Measurements from ENCODE around the gene SIX3. TPM values are rescaled to one million over a fixed set of nuclear protein-coding genes. Genes with fewer than 3 reads are reported as not detected.

The SIX3 gene
- total RNA-seq, 2 experiments from 2014 or later, result not detected

DNA sequence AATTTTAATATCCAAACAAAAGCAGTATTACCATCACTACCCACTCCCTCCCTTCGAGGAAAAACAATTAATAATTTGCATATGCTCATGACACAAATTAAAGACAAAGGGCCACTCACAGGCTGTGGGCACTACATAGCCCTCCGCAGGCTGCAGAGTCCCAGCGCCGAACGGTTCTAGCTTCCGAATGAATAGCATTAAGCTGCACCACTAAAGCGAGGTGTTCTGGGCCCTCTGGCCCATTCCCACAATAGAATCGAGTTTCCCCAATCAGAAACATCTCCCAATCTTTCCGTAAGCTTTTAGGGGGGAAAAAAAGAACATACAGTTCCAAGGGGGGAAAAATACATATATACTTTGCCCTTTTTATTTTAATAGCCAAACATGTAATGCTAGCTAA lies 14.5 kb upstream of the SIX3 start:
- TF ChIP-seq, protein P1, sequence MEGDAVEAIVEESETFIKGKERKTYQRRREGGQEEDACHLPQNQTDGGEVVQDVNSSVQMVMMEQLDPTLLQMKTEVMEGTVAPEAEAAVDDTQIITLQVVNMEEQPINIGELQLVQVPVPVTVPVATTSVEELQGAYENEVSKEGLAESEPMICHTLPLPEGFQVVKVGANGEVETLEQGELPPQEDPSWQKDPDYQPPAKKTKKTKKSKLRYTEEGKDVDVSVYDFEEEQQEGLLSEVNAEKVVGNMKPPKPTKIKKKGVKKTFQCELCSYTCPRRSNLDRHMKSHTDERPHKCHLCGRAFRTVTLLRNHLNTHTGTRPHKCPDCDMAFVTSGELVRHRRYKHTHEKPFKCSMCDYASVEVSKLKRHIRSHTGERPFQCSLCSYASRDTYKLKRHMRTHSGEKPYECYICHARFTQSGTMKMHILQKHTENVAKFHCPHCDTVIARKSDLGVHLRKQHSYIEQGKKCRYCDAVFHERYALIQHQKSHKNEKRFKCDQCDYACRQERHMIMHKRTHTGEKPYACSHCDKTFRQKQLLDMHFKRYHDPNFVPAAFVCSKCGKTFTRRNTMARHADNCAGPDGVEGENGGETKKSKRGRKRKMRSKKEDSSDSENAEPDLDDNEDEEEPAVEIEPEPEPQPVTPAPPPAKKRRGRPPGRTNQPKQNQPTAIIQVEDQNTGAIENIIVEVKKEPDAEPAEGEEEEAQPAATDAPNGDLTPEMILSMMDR (IDR thresholded peaks at IDR 0.05), result no peak
- POLR2A ChIA-PET, result no interaction called here
- Mint-ChIP-seq H3K27me3 (peaks cover 69% of the 10 kb centered on the region), H3K4me3 (no peak overlapping the region), H3K36me3 (ENCODE audit: low read depth) (no peaks in the 10 kb centered on the region), H3K4me1 (ENCODE audit: low read depth) (peaks cover 14% of the 10 kb centered on the region), H3K9me3 (no peaks in the 10 kb centered on the region), H3K27ac (no peak overlapping the region)
- ATAC-seq, result no peak
- CTCF ChIA-PET, result interaction anchor here (3.0 to 4.8 kb wide), 2 partner anchors 29 to 447 kb away, joined by 17 to 26 read pairs; no protein-coding TSS in a partner anchor
- DNase-seq, result no peak
- intact Hi-C loops (cut with micrococcal nuclease), result no loop called here

DNA sequence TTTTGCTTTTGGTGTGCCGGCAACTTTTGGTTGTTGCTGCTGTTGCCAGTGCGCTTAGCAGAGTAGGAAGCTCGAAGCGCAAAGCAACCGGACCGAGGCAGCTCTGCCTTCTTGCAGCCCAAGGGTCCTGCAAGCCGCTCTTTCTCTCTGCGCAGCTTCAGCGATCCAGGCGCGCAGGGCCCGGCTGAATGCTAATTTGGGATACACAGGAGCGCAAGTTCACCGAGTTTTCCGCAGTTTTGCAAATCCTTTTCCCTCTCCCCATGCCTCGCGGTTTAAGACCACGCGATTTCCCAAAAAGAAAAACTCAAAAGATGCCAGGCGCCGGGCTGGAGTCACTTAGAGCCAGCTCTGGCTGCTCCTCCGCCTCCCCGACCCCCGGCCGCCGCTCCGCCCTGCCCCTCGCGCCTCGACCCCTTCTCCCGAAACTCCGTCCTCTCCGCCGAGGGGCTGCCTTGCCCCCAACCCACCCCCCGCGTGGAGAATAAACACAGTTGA lies 13.5 kb upstream of the SIX3 start:
- POLR2A ChIA-PET, result no interaction called here
- no peaks in the 10 kb centered on the region for H3K36me3 Mint-ChIP-seq (ENCODE audit: low read depth)
- CTCF ChIA-PET, result interaction anchor here (3.0 to 4.8 kb wide), 2 partner anchors 28 to 448 kb away, joined by 17 to 26 read pairs; no protein-coding TSS in a partner anchor

DNA sequence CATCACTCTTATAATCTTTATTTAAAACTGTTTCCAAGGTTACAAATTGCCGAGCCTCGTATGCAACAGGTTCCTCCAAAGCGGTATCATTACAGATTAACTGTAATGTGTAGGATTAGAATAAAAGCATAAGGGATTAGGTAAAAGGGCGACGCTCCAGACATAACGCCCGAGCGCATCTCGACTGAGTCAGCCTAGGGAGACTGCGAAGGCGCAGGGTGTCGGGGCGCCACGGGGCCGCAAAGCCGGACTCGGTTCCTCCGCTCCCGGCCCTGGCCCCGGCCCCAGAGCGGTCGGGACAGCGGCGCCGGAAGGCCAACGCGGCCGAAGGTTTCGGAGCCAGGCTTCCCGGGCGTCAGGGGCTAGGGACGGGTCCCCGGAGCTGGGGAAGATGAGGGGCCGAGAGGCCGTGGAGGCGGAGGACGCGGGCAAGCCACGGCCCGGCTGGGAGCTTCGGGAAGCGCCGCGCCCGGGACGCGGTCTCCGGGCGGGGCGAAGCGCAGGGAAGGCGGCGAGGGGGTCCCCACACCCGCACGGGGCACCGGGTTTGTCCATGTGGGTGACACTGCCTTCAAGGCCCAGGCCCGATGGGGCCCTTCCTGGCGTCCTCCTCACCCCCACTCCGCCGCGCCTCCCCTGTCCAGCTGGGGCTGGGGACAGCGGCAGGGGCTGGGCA lies 12.9 kb upstream of the SIX3 start:
- TF ChIP-seq, protein P1 (IDR thresholded peaks at IDR 0.05), result no peak
- H3K9me3 Mint-ChIP-seq, result no peaks in the 10 kb centered on the region
- H3K27me3 Mint-ChIP-seq, result peaks cover 76% of the 10 kb centered on the region
- H3K27ac Mint-ChIP-seq, result no peak overlapping the region
- ChIA-PET POLR2A (no interaction called here), CTCF (interaction anchor here (4.8 kb wide), 1 partner anchor 27 kb away, joined by 26 read pairs; no protein-coding TSS in a partner anchor)
- peaks cover 16% of the 10 kb centered on the region for H3K4me1 Mint-ChIP-seq (ENCODE audit: low read depth)
- DNase-seq (no peak), ATAC-seq (no peak)
- no peaks in the 10 kb centered on the region for H3K36me3 Mint-ChIP-seq (ENCODE audit: low read depth)
- H3K4me3 Mint-ChIP-seq, result no peak overlapping the region
- intact Hi-C loops (cut with micrococcal nuclease), result no loop called here

More for the DNA sequence above, 13.5 kb upstream of the SIX3 start:
- Mint-ChIP-seq H3K27me3 (peaks cover 76% of the 10 kb centered on the region), H3K27ac (no peak overlapping the region), H3K9me3 (no peaks in the 10 kb centered on the region), H3K4me1 (ENCODE audit: low read depth) (peaks cover 16% of the 10 kb centered on the region), H3K4me3 (no peak overlapping the region)
- ATAC-seq (no peak), DNase-seq (no peak)
- intact Hi-C loops (cut with micrococcal nuclease), result no loop called here
- TF ChIP-seq, protein P1 (IDR thresholded peaks at IDR 0.05), result no peak

DNA sequence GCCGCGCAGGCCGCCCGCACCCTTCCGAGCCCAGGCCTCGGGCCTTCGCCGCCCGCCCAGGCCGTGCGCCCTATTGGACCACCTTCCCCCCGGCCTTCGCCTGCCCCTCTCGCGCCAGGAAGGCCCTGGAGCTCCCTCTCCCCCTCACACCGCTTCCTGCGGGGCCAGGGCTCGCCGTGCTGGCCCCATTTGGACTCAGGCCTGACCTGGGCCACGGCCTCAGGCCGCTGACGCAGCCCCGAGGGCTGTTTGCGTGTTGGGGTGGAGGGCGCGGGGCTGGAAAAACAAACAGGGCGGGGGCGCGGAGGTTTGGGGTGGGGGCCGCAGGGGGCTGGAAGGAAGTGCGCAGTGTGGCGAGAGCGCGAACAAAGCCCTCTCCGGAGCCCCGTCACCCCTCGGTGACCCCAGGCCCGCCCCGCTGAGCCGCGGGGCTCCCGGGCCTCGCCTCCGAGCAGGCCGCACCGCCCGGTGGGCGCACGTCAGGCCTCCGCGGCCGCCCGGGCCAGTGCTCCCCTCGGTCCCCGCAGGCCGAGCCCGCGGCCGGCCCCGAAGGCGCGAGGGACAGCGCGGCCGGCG lies 12.3 kb upstream of the SIX3 start:
- ChIA-PET CTCF (no interaction called here), POLR2A (no interaction called here)
- Mint-ChIP-seq H3K27me3 (peaks cover 75% of the 10 kb centered on the region), H3K36me3 (ENCODE audit: low read depth) (no peaks in the 10 kb centered on the region), H3K4me3 (no peak overlapping the region), H3K4me1 (ENCODE audit: low read depth) (peaks cover 16% of the 10 kb centered on the region), H3K9me3 (no peaks in the 10 kb centered on the region), H3K27ac (no peak overlapping the region)
- TF ChIP-seq, protein P1 (IDR thresholded peaks at IDR 0.05), result no peak
- ATAC-seq (no peak), DNase-seq (no peak)
- intact Hi-C loops (cut with micrococcal nuclease), result no loop called here

DNA sequence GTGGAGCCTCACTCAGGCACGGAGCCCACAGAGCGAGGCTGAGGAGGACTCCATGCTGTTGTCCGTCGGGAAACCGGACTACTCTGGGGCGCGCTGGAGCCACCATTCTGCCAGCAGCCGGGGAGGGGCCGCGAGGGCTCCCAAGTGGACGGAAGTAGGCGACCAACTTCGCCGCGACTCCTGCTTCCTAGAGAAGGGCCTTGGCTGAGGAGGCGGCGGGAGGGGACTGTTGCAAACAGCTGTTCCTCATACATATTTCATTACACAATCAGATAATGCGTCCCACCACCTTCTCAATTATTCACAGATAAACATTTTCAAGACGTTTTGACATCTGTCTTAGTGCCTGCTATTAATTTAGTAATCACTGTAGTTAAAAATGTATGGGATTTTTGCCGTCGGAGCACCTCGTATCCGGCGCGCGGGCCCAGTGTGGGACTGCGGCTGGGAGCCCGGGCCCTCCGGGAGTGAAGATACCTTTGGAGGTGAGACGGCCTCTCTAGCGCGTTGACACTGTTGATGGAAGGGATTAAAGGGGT lies 11.7 kb upstream of the SIX3 start:
- intact Hi-C loops (cut with micrococcal nuclease), result loop anchor here (5.0 kb wide), 2 partner anchors 72 to 128 kb away; no protein-coding TSS in a partner anchor
- Mint-ChIP-seq H3K4me3 (peak overlapping the region; percentile 21), H3K4me1 (ENCODE audit: low read depth) (peaks cover 19% of the 10 kb centered on the region), H3K36me3 (ENCODE audit: low read depth) (no peaks in the 10 kb centered on the region), H3K27ac (no peak overlapping the region), H3K9me3 (no peaks in the 10 kb centered on the region), H3K27me3 (peaks cover 79% of the 10 kb centered on the region)
- CTCF ChIA-PET, result no interaction called here
- DNase-seq, result no peak
- POLR2A ChIA-PET, result interaction anchor here (0.6 kb wide), 1 partner anchor 330 kb away, joined by 3 read pairs; no protein-coding TSS in a partner anchor
- ATAC-seq, result no peak
- TF ChIP-seq, protein P1 (IDR thresholded peaks at IDR 0.05), result no peak
